ENCODE results near the gene ERC2. TPM values are rescaled to one million over a fixed set of nuclear protein-coding genes. Genes with fewer than 3 reads are reported as not detected.

The ERC2 gene
- total RNA-seq, 1 donor from 2014 or later = 48.3 TPM

- TF ChIP-seq CTCF (IDR thresholded peaks at IDR 0.05; ENCODE audit: partially characterized antibody, unreplicated experiment) = no peak
- DNase-seq = no peak
- no peak overlapping the region for H3K27ac Mint-ChIP-seq (ENCODE audit: unreplicated experiment)
- no peaks in the 10 kb centered on the region for H3K9me3 Mint-ChIP-seq (ENCODE audit: unreplicated experiment)
- no peaks in the 10 kb centered on the region for H3K27me3 Mint-ChIP-seq (ENCODE audit: unreplicated experiment)
- H3K4me1 Mint-ChIP-seq (ENCODE audit: low read depth, unreplicated experiment) = no peaks in the 10 kb centered on the region
- no peak overlapping the region for H3K4me3 Mint-ChIP-seq (ENCODE audit: unreplicated experiment)
- no peaks in the 10 kb centered on the region for H3K36me3 Mint-ChIP-seq (ENCODE audit: unreplicated experiment)
Observed at GRCh38 chr3:55823001-55823400, 645.3 kb downstream of the ERC2 start.

GRCh38 chr3:55819005-55819404 is 649.3 kb downstream of the ERC2 start:
- H3K4me3 Mint-ChIP-seq (ENCODE audit: unreplicated experiment) = no peak overlapping the region
- no peaks in the 10 kb centered on the region for H3K36me3 Mint-ChIP-seq (ENCODE audit: unreplicated experiment)
- DNase-seq = no peak
- H3K9me3 Mint-ChIP-seq (ENCODE audit: unreplicated experiment) = no peaks in the 10 kb centered on the region
- no peak for TF ChIP-seq CTCF (IDR thresholded peaks at IDR 0.05; ENCODE audit: partially characterized antibody, unreplicated experiment)
- no peaks in the 10 kb centered on the region for H3K4me1 Mint-ChIP-seq (ENCODE audit: low read depth, unreplicated experiment)
- H3K27ac Mint-ChIP-seq (ENCODE audit: unreplicated experiment) = no peak overlapping the region
- H3K27me3 Mint-ChIP-seq (ENCODE audit: unreplicated experiment) = no peaks in the 10 kb centered on the region

- Mint-ChIP-seq H3K9me3 (ENCODE audit: unreplicated experiment) (no peaks in the 10 kb centered on the region), H3K4me3 (ENCODE audit: unreplicated experiment) (no peak overlapping the region), H3K4me1 (ENCODE audit: low read depth, unreplicated experiment) (no peaks in the 10 kb centered on the region), H3K27me3 (ENCODE audit: unreplicated experiment) (no peaks in the 10 kb centered on the region), H3K36me3 (ENCODE audit: unreplicated experiment) (no peaks in the 10 kb centered on the region), H3K27ac (ENCODE audit: unreplicated experiment) (no peak overlapping the region)
- DNase-seq = no peak
- no peak for TF ChIP-seq CTCF (IDR thresholded peaks at IDR 0.05; ENCODE audit: partially characterized antibody, unreplicated experiment)
Observed at GRCh38 chr3:55818485-55818884, 649.8 kb downstream of the ERC2 start.

GRCh38 chr3:55816794-55817576 is 651.3 kb downstream of the ERC2 start:
- no peak for TF ChIP-seq CTCF (IDR thresholded peaks at IDR 0.05; ENCODE audit: partially characterized antibody, unreplicated experiment)
- Mint-ChIP-seq H3K9me3 (ENCODE audit: unreplicated experiment) (peaks cover 1% of the 10 kb centered on the region), H3K4me1 (ENCODE audit: low read depth, unreplicated experiment) (no peaks in the 10 kb centered on the region), H3K27me3 (ENCODE audit: unreplicated experiment) (no peaks in the 10 kb centered on the region), H3K36me3 (ENCODE audit: unreplicated experiment) (no peaks in the 10 kb centered on the region), H3K4me3 (ENCODE audit: unreplicated experiment) (no peak overlapping the region), H3K27ac (ENCODE audit: unreplicated experiment) (no peak overlapping the region)
- no peak for DNase-seq

- no peak for DNase-seq
Observed at GRCh38 chr3:55815262-55815661, 653.0 kb downstream of the ERC2 start.

More at GRCh38 chr3:55815262-55815661, 653.0 kb downstream of the ERC2 start:
- Mint-ChIP-seq H3K27ac (ENCODE audit: unreplicated experiment) (no peak overlapping the region), H3K9me3 (ENCODE audit: unreplicated experiment) (peaks cover 3% of the 10 kb centered on the region), H3K36me3 (ENCODE audit: unreplicated experiment) (no peaks in the 10 kb centered on the region), H3K27me3 (ENCODE audit: unreplicated experiment) (no peaks in the 10 kb centered on the region), H3K4me1 (ENCODE audit: low read depth, unreplicated experiment) (no peaks in the 10 kb centered on the region), H3K4me3 (ENCODE audit: unreplicated experiment) (no peak overlapping the region)
- no peak for TF ChIP-seq CTCF (IDR thresholded peaks at IDR 0.05; ENCODE audit: partially characterized antibody, unreplicated experiment)
